Tibial nerve (tissue), 4 donors: ENCODE measurements around the gene ACSL1.

Experiments used
- CTCF ChIP-seq, 5 experiments: fragments of 200-600 bp in 3 of 5; fragments of 450-650 bp in 2 of 5; sonication (generic) in 3 of 5; IDR thresholded peaks; one replicate each; pipeline ENCODE4 v1.5.1; 2016 to 2019; ENCODE audit warnings: antibody characterized with exemption in 5 of 5, mild to moderate bottlenecking in 3 of 5, moderate library complexity in 2 of 5
- EP300 ChIP-seq, 2 donors: sonication (generic); formaldehyde crosslinking; IDR thresholded peaks; one replicate each; pipeline ENCODE4 v1.6.1; 2017; ENCODE audit warnings: antibody characterized with exemption in 2 of 2, mild to moderate bottlenecking in 1 of 2
- POLR2A ChIP-seq, 2 donors: fragments of 450-650 bp; IDR thresholded peaks; one replicate each; pipeline ENCODE4 v1.6.1; 2017; ENCODE audit warnings: antibody characterized with exemption in 2 of 2, mild to moderate bottlenecking in 2 of 2, moderate library complexity in 2 of 2

GRCh38 chr4:184846531-184846930, 20.8 kb upstream of the ACSL1 start:
- TF ChIP-seq CTCF (IDR thresholded peaks at IDR 0.05) (no peak), POLR2A (IDR thresholded peaks at IDR 0.05) (no peak), EP300 (IDR thresholded peaks at IDR 0.05) (no peak)
